Ascending aorta (tissue), 2 donors: ENCODE measurements around the gene IL1A. TPM values are rescaled to one million over a fixed set of nuclear protein-coding genes. Genes with fewer than 3 reads are reported as not detected.

ENCODE experiments used
- DNase-seq, 2 donors: peaks; one replicate each; pipeline ENCODE4 v3.0.0-alpha.2; 2019; ENCODE audit warnings: low spot score in 2 of 2
- H3K27ac ChIP-seq, 2 donors: fragments of 200-600 bp; sonication (generic); one replicate each; pipeline ENCODE4 v1.5.1; 2016 to 2017; ENCODE audit warnings: mild to moderate bottlenecking in 1 of 2
- H3K27me3 ChIP-seq: fragments of 200-600 bp; sonication (generic); one replicate; pipeline ENCODE4 v1.5.1; 2017
- H3K36me3 ChIP-seq, 2 donors: fragments of 200-600 bp; sonication (generic); one replicate each; pipeline ENCODE4 v1.5.1; 2016
- H3K4me1 ChIP-seq, 2 donors: fragments of 200-600 bp; sonication (generic); one replicate each; pipeline ENCODE4 v1.5.1; 2016 to 2017; ENCODE audit warnings: mild to moderate bottlenecking in 1 of 2
- H3K4me3 ChIP-seq, 2 donors: fragments of 200-600 bp; sonication (generic); one replicate each; pipeline ENCODE4 v1.5.1; 2016 to 2017; ENCODE audit warnings: mild to moderate bottlenecking in 1 of 2
- H3K9me3 ChIP-seq, 2 donors: fragments of 200-600 bp; sonication (generic); one replicate each; pipeline ENCODE4 v1.5.1; 2016
- intact Hi-C: fragments of 100-400 bp; cut with DNase I; formaldehyde crosslinking; loops from one replicate; pipeline ENCODE4 v1.15.1; 2023
- total RNA-seq: library from RNA; depleted of rRNA; stranded (reverse); fragments of >200 nt; gene quantifications from one replicate; pipeline ENCODE4 v1.1.0, GENCODE V29; 2016
- TF ChIP-seq, protein P1 (sequence below), 3 experiments: fragments of 200-600 bp in 2 of 3; fragments of 450-650 bp in 1 of 3; sonication (generic) in 2 of 3; IDR thresholded peaks; one replicate each; pipeline ENCODE4 v1.5.1; 2016 to 2019; ENCODE audit warnings: antibody characterized with exemption in 3 of 3, mild to moderate bottlenecking in 1 of 3, moderate library complexity in 1 of 3

Gene IL1A
- total RNA-seq, 1 donor from 2014 or later, result not detected

GRCh38 chr2:112754564-112754963, 29.7 kb downstream of the IL1A start:
- intact Hi-C loops, result no loop called here
- Histone ChIP-seq H3K27ac (no peak overlapping the region), H3K9me3 (no peaks in the 10 kb centered on the region), H3K4me1 (no peaks in the 10 kb centered on the region), H3K4me3 (no peak overlapping the region), H3K27me3 (no peaks in the 10 kb centered on the region), H3K36me3 (no peaks in the 10 kb centered on the region)
- DNase-seq, result no peak
- TF ChIP-seq, protein P1, sequence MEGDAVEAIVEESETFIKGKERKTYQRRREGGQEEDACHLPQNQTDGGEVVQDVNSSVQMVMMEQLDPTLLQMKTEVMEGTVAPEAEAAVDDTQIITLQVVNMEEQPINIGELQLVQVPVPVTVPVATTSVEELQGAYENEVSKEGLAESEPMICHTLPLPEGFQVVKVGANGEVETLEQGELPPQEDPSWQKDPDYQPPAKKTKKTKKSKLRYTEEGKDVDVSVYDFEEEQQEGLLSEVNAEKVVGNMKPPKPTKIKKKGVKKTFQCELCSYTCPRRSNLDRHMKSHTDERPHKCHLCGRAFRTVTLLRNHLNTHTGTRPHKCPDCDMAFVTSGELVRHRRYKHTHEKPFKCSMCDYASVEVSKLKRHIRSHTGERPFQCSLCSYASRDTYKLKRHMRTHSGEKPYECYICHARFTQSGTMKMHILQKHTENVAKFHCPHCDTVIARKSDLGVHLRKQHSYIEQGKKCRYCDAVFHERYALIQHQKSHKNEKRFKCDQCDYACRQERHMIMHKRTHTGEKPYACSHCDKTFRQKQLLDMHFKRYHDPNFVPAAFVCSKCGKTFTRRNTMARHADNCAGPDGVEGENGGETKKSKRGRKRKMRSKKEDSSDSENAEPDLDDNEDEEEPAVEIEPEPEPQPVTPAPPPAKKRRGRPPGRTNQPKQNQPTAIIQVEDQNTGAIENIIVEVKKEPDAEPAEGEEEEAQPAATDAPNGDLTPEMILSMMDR (IDR thresholded peaks at IDR 0.05), result no peak

DNA sequence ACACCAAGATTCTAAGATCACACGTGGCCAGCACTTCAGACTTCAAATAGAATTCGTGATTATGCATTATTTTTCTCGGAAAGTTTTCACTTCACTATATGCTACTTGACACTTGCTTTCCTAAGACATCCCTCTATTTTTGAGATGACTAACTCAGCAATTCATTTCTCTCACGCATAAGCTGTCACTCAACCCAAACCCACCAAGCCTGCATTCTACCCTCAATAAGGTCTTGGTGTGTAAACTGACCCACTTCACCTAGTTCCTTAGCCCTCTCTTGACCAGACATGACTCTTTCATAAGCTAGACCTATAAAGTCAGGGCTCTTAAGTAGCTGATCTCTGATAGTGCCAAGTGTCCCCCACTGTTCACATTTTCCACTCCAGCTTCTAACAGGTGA, 31.6 kb downstream of the IL1A start:
- intact Hi-C loops, result no loop called here
- no peaks in the 10 kb centered on the region for H3K27me3 ChIP-seq
- H3K27ac ChIP-seq, result no peak overlapping the region
- DNase-seq, result no peak
- H3K4me1 ChIP-seq, result no peaks in the 10 kb centered on the region
- H3K4me3 ChIP-seq, result no peak overlapping the region
- H3K9me3 ChIP-seq, result no peaks in the 10 kb centered on the region
- TF ChIP-seq, protein P1 (IDR thresholded peaks at IDR 0.05), result no peak
- H3K36me3 ChIP-seq, result no peaks in the 10 kb centered on the region

GRCh38 chr2:112751451-112752197, 32.7 kb downstream of the IL1A start:
- intact Hi-C loops, result no loop called here
- H3K9me3 ChIP-seq, result no peaks in the 10 kb centered on the region
- no peaks in the 10 kb centered on the region for H3K36me3 ChIP-seq
- no peaks in the 10 kb centered on the region for H3K4me1 ChIP-seq
- no peak overlapping the region for H3K27ac ChIP-seq
- TF ChIP-seq, protein P1 (IDR thresholded peaks at IDR 0.05), result no peak
- no peak overlapping the region for H3K4me3 ChIP-seq
- no peaks in the 10 kb centered on the region for H3K27me3 ChIP-seq
- DNase-seq, result no peak

DNA sequence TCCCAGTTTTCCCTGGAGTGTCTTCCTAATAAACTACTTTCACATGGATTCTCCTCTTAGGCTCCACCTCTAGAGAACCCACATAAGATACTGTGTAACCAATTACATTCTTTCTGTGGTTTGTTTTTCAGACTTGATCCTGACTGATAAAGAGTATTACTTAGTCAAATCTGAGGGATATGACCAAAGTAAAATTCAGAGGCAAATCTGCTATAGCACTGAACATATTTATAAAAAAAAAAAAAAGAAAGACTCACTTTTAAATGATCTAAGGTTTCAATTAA, 33.8 kb downstream of the IL1A start:
- H3K27me3 ChIP-seq, result no peaks in the 10 kb centered on the region
- H3K4me3 ChIP-seq, result no peak overlapping the region
- H3K4me1 ChIP-seq, result no peaks in the 10 kb centered on the region
- H3K9me3 ChIP-seq, result no peaks in the 10 kb centered on the region
- TF ChIP-seq, protein P1 (IDR thresholded peaks at IDR 0.05), result no peak
- intact Hi-C loops, result no loop called here
- DNase-seq, result no peak
- no peaks in the 10 kb centered on the region for H3K36me3 ChIP-seq
- no peak overlapping the region for H3K27ac ChIP-seq

DNA sequence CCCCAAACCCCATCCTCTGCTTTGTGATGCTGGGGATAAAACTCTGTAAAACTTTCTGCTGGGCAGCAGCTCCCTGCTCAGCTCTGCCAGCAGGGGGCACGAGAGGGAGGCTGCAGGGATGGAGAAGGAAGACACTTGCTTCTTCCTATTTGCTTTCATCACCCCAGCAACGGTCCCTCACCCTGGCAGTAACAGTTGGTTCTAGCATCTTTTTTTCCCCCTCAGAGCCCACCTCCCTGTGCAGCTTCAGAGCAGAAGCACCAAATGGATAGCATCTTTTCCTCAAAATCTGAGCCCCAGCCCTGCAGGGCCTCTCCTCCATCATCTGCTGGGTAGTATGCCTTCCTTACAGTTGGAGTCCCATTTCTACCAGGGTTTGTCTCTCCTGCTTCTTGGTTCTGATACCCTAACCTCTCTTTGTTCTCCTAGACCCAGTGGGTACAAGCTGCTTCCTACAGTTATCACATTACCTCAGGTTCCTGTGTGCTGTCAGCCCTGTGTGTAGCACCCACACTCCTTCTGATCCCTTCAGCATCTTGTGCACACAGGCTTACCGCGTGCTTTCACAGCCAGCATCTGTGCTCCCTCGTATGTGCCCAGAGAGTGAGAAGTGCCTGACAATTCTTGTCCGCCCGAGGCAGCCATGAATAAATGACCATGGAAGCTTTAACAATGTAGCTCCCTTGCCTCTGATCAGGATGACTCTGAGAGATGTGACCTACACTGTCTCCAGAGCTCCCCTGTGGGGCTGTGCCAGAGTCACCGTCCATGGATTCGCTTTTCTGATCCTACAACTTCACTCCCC, 34.3 kb downstream of the IL1A start:
- intact Hi-C loops, result no loop called here
- Histone ChIP-seq H3K9me3 (no peaks in the 10 kb centered on the region), H3K27ac (no peak overlapping the region), H3K27me3 (no peaks in the 10 kb centered on the region), H3K4me3 (no peak overlapping the region), H3K36me3 (no peaks in the 10 kb centered on the region), H3K4me1 (no peaks in the 10 kb centered on the region)
- DNase-seq, result peak in 1 of 2 donors; percentile 73
- TF ChIP-seq, protein P1 (IDR thresholded peaks at IDR 0.05), result peak; percentile 47 to 65 (median 50)
